H1 (cell line): Measurements from ENCODE around the gene CCNG2. TPM values are rescaled to one million over a fixed set of nuclear protein-coding genes. Genes with fewer than 3 reads are reported as not detected.

Source experiments
- CTCF ChIA-PET: fragments of 300-600 bp; sonication (Branson Sonifier 250); formaldehyde crosslinking; loops from one replicate; lab custom pipeline; 2021; ENCODE audit not compliant: partially characterized antibody; lab: Charles Lee
- POLR2A ChIA-PET: fragments of 300-600 bp; sonication (Branson Sonifier 250); formaldehyde crosslinking; loops from one replicate; lab custom pipeline; 2021; ENCODE audit warnings: inconsistent platforms; ENCODE audit not compliant: partially characterized antibody; lab: Charles Lee
- DNase-seq, 2 experiments: peaks; one replicate each; pipeline versions ENCODE4 v3.0.0 to v3.0.0-alpha.2; 2010 to 2022; ENCODE audit warnings: low spot score in 2 of 2, low read depth in 1 of 2, mixed read lengths in 1 of 2
- FAIRE-seq: peaks from 2 replicates; lab custom pipeline; 2011; peaks lifted over from hg19 to GRCh38; lab: Jason Lieb, UNC
- H2AFZ ChIP-seq: 2 replicates; pipeline ENCODE4 v1.8.1; 2012; ENCODE audit warnings: low read length, inconsistent platforms
- H2AK5ac ChIP-seq: 2 replicates; pipeline ENCODE4 v1.6.1; 2013; ENCODE audit warnings: low read depth, low read length
- H2BK120ac ChIP-seq: replicated peaks from 2 replicates; pipeline ENCODE3; 2013; ENCODE audit warnings: low read depth, low read length, inconsistent platforms
- H2BK12ac ChIP-seq: 2 replicates; pipeline ENCODE4 v1.6.1; 2013; ENCODE audit warnings: low read depth, low read length
- H2BK15ac ChIP-seq: 2 replicates; pipeline ENCODE4 v1.6.1; 2013; ENCODE audit warnings: low read length
- H2BK20ac ChIP-seq: 2 replicates; pipeline ENCODE4 v1.6.1; 2013; ENCODE audit warnings: low read length
- H2BK5ac ChIP-seq: 2 replicates; pipeline ENCODE4 v1.6.1; 2013; ENCODE audit warnings: low read depth, low read length
- H3K14ac ChIP-seq: 2 replicates; pipeline ENCODE4 v1.6.1; 2013; ENCODE audit warnings: inconsistent platforms; ENCODE audit not compliant: insufficient read length
- H3K18ac ChIP-seq: 2 replicates; pipeline ENCODE4 v1.6.1; 2013; ENCODE audit warnings: low read length; ENCODE audit errors: extremely low read depth
- H3K23ac ChIP-seq: 2 replicates; pipeline ENCODE4 v1.6.1; 2013; ENCODE audit warnings: inconsistent platforms; ENCODE audit not compliant: insufficient read length
- H3K23me2 ChIP-seq: 2 replicates; pipeline ENCODE4 v1.6.1; 2013; ENCODE audit warnings: low read depth, low read length
- H3K27ac ChIP-seq: 2 replicates; pipeline ENCODE4 v1.6.1; 2011; ENCODE audit warnings: low read depth, low read length, inconsistent platforms
- H3K27me3 ChIP-seq, 4 experiments: replicated peaks in 1 of 4; 1 replicate in 1 of 4; 2 replicates in 3 of 4; pipeline versions ENCODE4 v1.6.1 to v1.8.1; 2011 to 2013; ENCODE audit warnings: low read length in 3 of 4, mild to moderate bottlenecking in 3 of 4, inconsistent platforms in 2 of 4, mixed read lengths in 2 of 4, moderate library complexity in 1 of 4; ENCODE audit not compliant: control insufficient read depth in 3 of 4, insufficient read depth in 3 of 4; ENCODE audit errors: extremely low read depth in 1 of 4
- H3K36me3 ChIP-seq, 4 experiments: 2 replicates each; pipeline versions ENCODE4 v1.6.1 to v1.8.1; 2011 to 2013; ENCODE audit warnings: mild to moderate bottlenecking in 4 of 4, low read length in 3 of 4, moderate library complexity in 2 of 4, control low read depth in 1 of 4, inconsistent platforms in 1 of 4; ENCODE audit not compliant: insufficient read depth in 4 of 4, control insufficient read depth in 2 of 4
- H3K4ac ChIP-seq: replicated peaks from 2 replicates; pipeline ENCODE3; 2013; ENCODE audit warnings: low read length, low read depth, mixed read lengths, inconsistent platforms; ENCODE audit not compliant: insufficient read length
- H3K4me1 ChIP-seq, 4 experiments: replicated peaks in 1 of 4; 1 replicate in 1 of 4; 2 replicates in 3 of 4; pipeline versions ENCODE4 v1.6.1 to v1.8.1; 2011 to 2013; ENCODE audit warnings: low read length in 3 of 4, inconsistent platforms in 2 of 4, mixed read lengths in 1 of 4; ENCODE audit not compliant: insufficient read depth in 4 of 4, control insufficient read depth in 3 of 4
- H3K4me2 ChIP-seq, 2 experiments: 2 replicates each; pipeline versions ENCODE4 v1.6.1 to v1.8.1; 2011 to 2013; ENCODE audit warnings: low read depth in 2 of 2, low read length in 2 of 2, control low read depth in 1 of 2, inconsistent platforms in 1 of 2, mild to moderate bottlenecking in 1 of 2; ENCODE audit not compliant: insufficient read depth in 1 of 2
- H3K4me3 ChIP-seq, 4 experiments: fragments of 200-600, 300-600 bp in 1 of 4; sonication (generic), shearing (Covaris generic), sonication (Bioruptor Twin) in 1 of 4; 2 replicates each; pipeline versions ENCODE4 v1.5.1 to v1.8.1; 2011 to 2016; ENCODE audit warnings: low read length in 4 of 4, low read depth in 3 of 4, control low read depth in 2 of 4, inconsistent platforms in 2 of 4, mild to moderate bottlenecking in 2 of 4, mixed read lengths in 1 of 4, moderate library complexity in 1 of 4; ENCODE audit not compliant: insufficient read depth in 2 of 4; ENCODE audit errors: extremely low read depth in 1 of 4
- H3K56ac ChIP-seq: replicated peaks from 2 replicates; pipeline ENCODE3; 2013; ENCODE audit warnings: low read depth, mild to moderate bottlenecking, mixed read lengths, low read length, inconsistent platforms; ENCODE audit not compliant: insufficient read length
- H3K79me1 ChIP-seq: 2 replicates; pipeline ENCODE4 v1.6.1; 2013; ENCODE audit warnings: low read depth, low read length, control low read depth
- H3K79me2 ChIP-seq, 2 experiments: 2 replicates each; pipeline versions ENCODE4 v1.6.1 to v1.8.1; 2012 to 2013; ENCODE audit warnings: low read length in 2 of 2, mild to moderate bottlenecking in 2 of 2, inconsistent platforms in 1 of 2; ENCODE audit not compliant: insufficient read depth in 2 of 2, control insufficient read depth in 1 of 2
- H3K9ac ChIP-seq, 4 experiments: replicated peaks in 1 of 4; 1 replicate in 1 of 4; 2 replicates in 3 of 4; pipeline versions ENCODE4 v1.6.1 to v1.8.1; 2011 to 2013; ENCODE audit warnings: low read depth in 3 of 4, low read length in 3 of 4, control low read depth in 2 of 4, mild to moderate bottlenecking in 2 of 4, moderate library complexity in 2 of 4, inconsistent platforms in 1 of 4; ENCODE audit errors: extremely low read depth in 1 of 4
- H3K9me3 ChIP-seq, 2 experiments: 2 replicates each; pipeline versions ENCODE4 v1.6.1 to v1.8.1; 2012 to 2013; ENCODE audit warnings: mild to moderate bottlenecking in 2 of 2, moderate library complexity in 2 of 2, control low read depth in 1 of 2, inconsistent platforms in 1 of 2, low read depth in 1 of 2, low read length in 1 of 2, mixed read lengths in 1 of 2; ENCODE audit not compliant: insufficient read depth in 2 of 2
- H4K20me1 ChIP-seq, 2 experiments: replicated peaks in 1 of 2; 2 replicates each; pipeline versions ENCODE3 to v1.8.1; 2011 to 2013; ENCODE audit warnings: inconsistent platforms in 2 of 2, low read length in 2 of 2, mild to moderate bottlenecking in 1 of 2; ENCODE audit not compliant: insufficient read depth in 2 of 2, control insufficient read depth in 1 of 2
- H4K5ac ChIP-seq: 2 replicates; pipeline ENCODE4 v1.6.1; 2013; ENCODE audit warnings: low read length, low read depth, mixed read lengths, inconsistent platforms; ENCODE audit not compliant: insufficient read length
- H4K8ac ChIP-seq: 2 replicates; pipeline ENCODE4 v1.8.0; 2013; ENCODE audit warnings: mild to moderate bottlenecking, moderate library complexity, low read length, inconsistent platforms; ENCODE audit not compliant: insufficient read depth; ENCODE audit errors: extremely low read depth
- H4K91ac ChIP-seq: replicated peaks from 2 replicates; pipeline ENCODE3; 2013; ENCODE audit warnings: low read length, mixed read lengths, inconsistent platforms; ENCODE audit not compliant: insufficient read length
- CTBP2 ChIP-seq: IDR thresholded peaks from 2 replicates; pipeline ENCODE4 v1.7.0; 2011; ENCODE audit warnings: borderline replicate concordance, mild to moderate bottlenecking, moderate library complexity, mixed read lengths, low read length; ENCODE audit not compliant: insufficient read depth, insufficient read length
- EZH2 ChIP-seq: fragments of 200-600 bp; sonication (generic); IDR thresholded peaks from 2 replicates; pipeline ENCODE4 v1.7.1; 2012; ENCODE audit warnings: low read depth, mild to moderate bottlenecking, moderate library complexity, low read length, inconsistent platforms; ENCODE audit not compliant: severe bottlenecking
- HDAC2 ChIP-seq, 2 experiments: fragments of 300-600 bp in 1 of 2; sonication (generic) in 1 of 2; IDR thresholded peaks; 2 replicates each; pipeline ENCODE4 v1.6.1; 2011 to 2012; ENCODE audit warnings: low read depth in 2 of 2, low read length in 2 of 2, mild to moderate bottlenecking in 2 of 2, moderate library complexity in 2 of 2, borderline replicate concordance in 1 of 2, inconsistent platforms in 1 of 2
- KDM1A ChIP-seq: fragments of 200-600, 300-600 bp; sonication (generic); IDR thresholded peaks from 2 replicates; pipeline ENCODE4 v1.7.1; 2016; ENCODE audit warnings: mild to moderate bottlenecking, low read length, borderline replicate concordance
- KDM4A ChIP-seq: IDR thresholded peaks from one replicate; pipeline ENCODE4 v1.7.1; 2012; ENCODE audit warnings: low read depth, mild to moderate bottlenecking, moderate library complexity, low read length, inconsistent platforms; ENCODE audit not compliant: severe bottlenecking
- MAX ChIP-seq: IDR thresholded peaks from 2 replicates; pipeline ENCODE4 v1.6.1; 2012; ENCODE audit warnings: inconsistent platforms
- RXRA ChIP-seq: IDR thresholded peaks from 2 replicates; pipeline ENCODE4 v1.6.1; 2011; ENCODE audit warnings: low read depth, mild to moderate bottlenecking, low read length, moderate library complexity; ENCODE audit not compliant: insufficient read depth
- TAF1 ChIP-seq: IDR thresholded peaks from 2 replicates; pipeline ENCODE4 v1.6.1; 2011; ENCODE audit warnings: mild to moderate bottlenecking, low read depth, low read length
- USF2 ChIP-seq: IDR thresholded peaks from 2 replicates; pipeline ENCODE4 v1.6.1; 2011; ENCODE audit warnings: low read length, improper control_type of control experiment
- WGBS, 2 experiments: shearing (Covaris generic) in 1 of 2; methylation state at CpG; one replicate each; pipeline versions ENCODE4 v1.1.6 to v1.1.7; 2013 to 2015; ENCODE audit warnings: low lambda C conversion rate in 2 of 2, mixed read lengths in 2 of 2, inconsistent platforms in 1 of 2, low coverage in 1 of 2, missing lambda C conversion rate in 1 of 2; ENCODE audit not compliant: insufficient replicate concordance in 2 of 2, insufficient coverage in 1 of 2, insufficient read length in 1 of 2; ENCODE audit errors: extremely low coverage in 1 of 2, missing lambda C conversion rate in 1 of 2; 5-methylcytosine and 5-hydroxymethylcytosine counted together
- polyA plus RNA-seq, 7 experiments: library from polyadenylated mRNA; depleted of rRNA in 3 of 7; stranded (reverse) in 5 of 7; unstranded in 2 of 7; fragments of >200 nt in 5 of 7; fragments of 200-250 nt in 2 of 7; gene quantifications; 1 replicate in 5 of 7; 2 replicates in 1 of 7; 4 replicates in 1 of 7; pipeline versions ENCODE4 v1.2.1 to v1.2.3, GENCODE V29; 2011 to 2013; ENCODE audit warnings: missing spikeins in 2 of 7, mixed read lengths in 2 of 7
- total RNA-seq: library from RNA; stranded (reverse); fragmentation: NEBNext Ultra II Directional; extraction: Animal tissue kit (Norgen Biotek cat#: 25700); gene quantifications from 2 replicates; pipeline ENCODE4 v1.2.1, GENCODE V29; 2021

Gene CCNG2
- total and polyA plus RNA-seq, 2 of the 8 experiments (the other 6 are each of a cell fraction or from before 2014, with no cell fraction given), result 3.5 to 13.9 TPM

GRCh38 chr4:77141964-77142645 is 14.9 kb upstream of the CCNG2 start:
- POLR2A ChIA-PET, result interaction anchor here (3.2 kb wide), 1 partner anchor 14 kb away, joined by 10 read pairs; the partner anchor contains the start of gene CCNG2
- no peak overlapping the region for H3K4me2 ChIP-seq
- no peaks in the 10 kb centered on the region for H3K4me1 ChIP-seq
- no peaks in the 10 kb centered on the region for H3K79me1 ChIP-seq
- H2AFZ ChIP-seq, result no peak overlapping the region
- no peak overlapping the region for H2BK5ac ChIP-seq
- no peaks in the 10 kb centered on the region for H3K9me3 ChIP-seq
- H2BK12ac ChIP-seq, result no peak overlapping the region
- no peak overlapping the region for H2BK15ac ChIP-seq
- no peak overlapping the region for H3K4me3 ChIP-seq
- no peaks in the 10 kb centered on the region for H3K23me2 ChIP-seq
- H4K5ac ChIP-seq, result no peak overlapping the region
- no peak overlapping the region for H4K8ac ChIP-seq
- no peak for FAIRE-seq
- no peak overlapping the region for H3K14ac ChIP-seq
- no peak overlapping the region for H2BK20ac ChIP-seq
- no peak overlapping the region for H2AK5ac ChIP-seq
- no peak overlapping the region for H3K56ac ChIP-seq
- H3K23ac ChIP-seq, result no peak overlapping the region
- no peaks in the 10 kb centered on the region for H3K27me3 ChIP-seq
- CTCF ChIA-PET, result interaction anchor here (0.9 to 2.2 kb wide), 5 partner anchors 9 to 61 kb away, joined by 3 to 12 read pairs (median 5); no protein-coding TSS in a partner anchor
- H4K91ac ChIP-seq, result no peak overlapping the region
- H3K36me3 ChIP-seq, result no peaks in the 10 kb centered on the region
- no peak overlapping the region for H3K4ac ChIP-seq
- H3K18ac ChIP-seq, result no peak overlapping the region
- H2BK120ac ChIP-seq, result no peak overlapping the region
- WGBS, 2 experiments, result 73% methylated on average over 6 of the region's 6 CpGs; no CpG with 5 or more reads in 1 of the 2 experiments
- no peak overlapping the region for H3K27ac ChIP-seq
- H4K20me1 ChIP-seq, result no peaks in the 10 kb centered on the region
- no peak overlapping the region for H3K9ac ChIP-seq
- H3K79me2 ChIP-seq, result no peaks in the 10 kb centered on the region
- no peak for DNase-seq
- TF ChIP-seq RXRA (no peak), KDM1A (no peak), KDM4A (no peak), CTBP2 (no peak), HDAC2 (IDR thresholded peaks at IDR 0.05; ENCODE audit: borderline replicate concordance in 1 of 2, low read depth in 2 of 2, low read length in 2 of 2) (no peak), MAX (no peak), TAF1 (no peak), EZH2 (no peak), USF2 (no peak)
